Esophagus squamous epithelium (tissue), 4 donors: ENCODE measurements around the gene CAPN5.

Source experiments
- CTCF ChIP-seq, 6 experiments: fragments of 450-650 bp in 4 of 6; fragments of 200-600 bp in 2 of 6; sonication (generic) in 2 of 6; IDR thresholded peaks; one replicate each; pipeline ENCODE4 v1.5.1; 2016 to 2019; ENCODE audit warnings: antibody characterized with exemption in 6 of 6, mild to moderate bottlenecking in 4 of 6, moderate library complexity in 4 of 6
- POLR2A ChIP-seq, 4 donors: fragments of 450-650 bp; IDR thresholded peaks; one replicate each; pipeline ENCODE4 v1.6.1; 2017; ENCODE audit warnings: antibody characterized with exemption in 4 of 4, mild to moderate bottlenecking in 4 of 4, moderate library complexity in 3 of 4

GRCh38 chr11:77084581-77085191, 17.9 kb downstream of the CAPN5 start:
- no peak for TF ChIP-seq POLR2A (IDR thresholded peaks at IDR 0.05)
- no peak for TF ChIP-seq CTCF (IDR thresholded peaks at IDR 0.05)
